SJSA1 (cell line): Measurements from ENCODE around the gene ANKEF1. TPM values are rescaled to one million over a fixed set of nuclear protein-coding genes. Genes with fewer than 3 reads are reported as not detected.

Experiments used
- DNase-seq, 2 experiments: peaks; one replicate each; pipeline ENCODE4 v3.0.0-alpha.2; 2015 to 2020; ENCODE audit warnings: low spot score in 2 of 2, low read depth in 1 of 2
- H3K27ac ChIP-seq: fragments of 250-450 bp; sonication (Bioruptor Pico); 2 replicates; pipeline ENCODE4 v1.5.1; 2020; ENCODE audit warnings: mild to moderate bottlenecking, moderate library complexity
- H3K27me3 ChIP-seq: fragments of 250-450 bp; sonication (Bioruptor Pico); replicated peaks from 2 replicates; pipeline ENCODE4 v1.5.1; 2020; ENCODE audit warnings: mild to moderate bottlenecking, moderate library complexity
- H3K36me3 ChIP-seq: fragments of 250-450 bp; sonication (Bioruptor Pico); 2 replicates; pipeline ENCODE4 v1.5.1; 2020; ENCODE audit warnings: mild to moderate bottlenecking
- H3K4me1 ChIP-seq: fragments of 250-450 bp; sonication (Bioruptor Pico); replicated peaks from 2 replicates; pipeline ENCODE4 v1.6.1; 2021; ENCODE audit warnings: mild to moderate bottlenecking
- H3K4me3 ChIP-seq: fragments of 250-450 bp; sonication (Bioruptor Pico); 2 replicates; pipeline ENCODE4 v1.5.1; 2020; ENCODE audit warnings: mild to moderate bottlenecking
- H3K9me3 ChIP-seq: fragments of 250-450 bp; sonication (Bioruptor Pico); replicated peaks from 2 replicates; pipeline ENCODE4 v1.5.1; 2020; ENCODE audit warnings: mild to moderate bottlenecking
- total RNA-seq: library from RNA; depleted of rRNA; stranded (reverse); fragments of >200 nt; shearing (Covaris generic); gene quantifications from 2 replicates; pipeline ENCODE4 v1.2.3, GENCODE V29; 2014; rRNA removed

Gene ANKEF1
- total RNA-seq, 1 experiment from 2014 or later, result 0.18 TPM

GRCh38 chr20:10078403-10078802 lies 43.6 kb downstream of the ANKEF1 start:
- Histone ChIP-seq H3K4me1 (peaks cover 5% of the 10 kb centered on the region; the same call in 1 of the 2 replicates), H3K36me3 (no peaks in the 10 kb centered on the region)
- DNase-seq, result no peak

GRCh38 chr20:10079964-10080363 lies 45.2 kb downstream of the ANKEF1 start:
- Histone ChIP-seq H3K9me3 (no peaks in the 10 kb centered on the region), H3K4me1 (peaks cover 1% of the 10 kb centered on the region; the same call in 1 of the 2 replicates), H3K27ac (no peak overlapping the region), H3K36me3 (no peaks in the 10 kb centered on the region), H3K4me3 (no peak overlapping the region), H3K27me3 (no peaks in the 10 kb centered on the region)
- DNase-seq, result no peak

More at GRCh38 chr20:10078403-10078802, 43.6 kb downstream of the ANKEF1 start:
- H3K27me3 ChIP-seq, result no peaks in the 10 kb centered on the region
- no peak overlapping the region for H3K4me3 ChIP-seq
- H3K9me3 ChIP-seq, result no peaks in the 10 kb centered on the region
- no peak overlapping the region for H3K27ac ChIP-seq

GRCh38 chr20:10080574-10080973 lies 45.8 kb downstream of the ANKEF1 start:
- Histone ChIP-seq H3K36me3 (no peaks in the 10 kb centered on the region), H3K27me3 (no peaks in the 10 kb centered on the region; the same call in 1 of the 2 replicates), H3K4me1 (no peaks in the 10 kb centered on the region), H3K4me3 (no peak overlapping the region), H3K9me3 (no peaks in the 10 kb centered on the region), H3K27ac (no peak overlapping the region)
- DNase-seq, result no peak

GRCh38 chr20:10089871-10090587 lies 55.2 kb downstream of the ANKEF1 start:
- H3K4me1 ChIP-seq, result peaks cover 26% of the 10 kb centered on the region
- H3K36me3 ChIP-seq, result no peaks in the 10 kb centered on the region
- no peaks in the 10 kb centered on the region; the same call in 1 of the 2 replicates for H3K27me3 ChIP-seq
- no peak for DNase-seq
- H3K27ac ChIP-seq, result no peak overlapping the region
- H3K9me3 ChIP-seq, result no peaks in the 10 kb centered on the region
- no peak overlapping the region for H3K4me3 ChIP-seq

- Histone ChIP-seq H3K27me3 (no peaks in the 10 kb centered on the region; the same call in 1 of the 2 replicates), H3K36me3 (no peaks in the 10 kb centered on the region), H3K27ac (no peak overlapping the region), H3K4me3 (no peak overlapping the region), H3K9me3 (no peaks in the 10 kb centered on the region), H3K4me1 (peaks cover 28% of the 10 kb centered on the region)
- peak in 1 of 2 experiments; percentile 18 for DNase-seq
Measured at GRCh38 chr20:10090588-10091166, 55.9 kb downstream of the ANKEF1 start.

GRCh38 chr20:10093087-10093591 lies 58.4 kb downstream of the ANKEF1 start:
- Histone ChIP-seq H3K27ac (peak overlapping the region; percentile 24), H3K36me3 (no peaks in the 10 kb centered on the region), H3K4me1 (peaks cover 28% of the 10 kb centered on the region), H3K4me3 (no peak overlapping the region), H3K9me3 (no peaks in the 10 kb centered on the region), H3K27me3 (no peaks in the 10 kb centered on the region; the same call in 1 of the 2 replicates)
- DNase-seq, result peak; percentile 52 to 54

- DNase-seq, result peak; percentile 44 to 49
- Histone ChIP-seq H3K27me3 (no peaks in the 10 kb centered on the region; the same call in 1 of the 2 replicates), H3K9me3 (no peaks in the 10 kb centered on the region), H3K4me1 (peaks cover 28% of the 10 kb centered on the region), H3K4me3 (no peak overlapping the region), H3K36me3 (no peaks in the 10 kb centered on the region), H3K27ac (no peak overlapping the region)
Measured at GRCh38 chr20:10094566-10095173, 59.9 kb downstream of the ANKEF1 start.

- Histone ChIP-seq H3K27ac (no peak overlapping the region), H3K4me1 (peaks cover 28% of the 10 kb centered on the region), H3K4me3 (no peak overlapping the region), H3K27me3 (no peaks in the 10 kb centered on the region), H3K9me3 (no peaks in the 10 kb centered on the region), H3K36me3 (no peaks in the 10 kb centered on the region)
- no peak for DNase-seq
Measured at GRCh38 chr20:10096790-10097189, 62.0 kb downstream of the ANKEF1 start.

GRCh38 chr20:10105046-10105445 lies 70.3 kb downstream of the ANKEF1 start:
- Histone ChIP-seq H3K36me3 (no peaks in the 10 kb centered on the region), H3K9me3 (no peaks in the 10 kb centered on the region), H3K27ac (no peak overlapping the region), H3K27me3 (no peaks in the 10 kb centered on the region), H3K4me1 (no peaks in the 10 kb centered on the region), H3K4me3 (no peak overlapping the region)
- no peak for DNase-seq

Other genes with a start within 250 kb of the ANKEF1 start
- gene PAK5, start 195.9 kb upstream of the ANKEF1 start, total RNA-seq, result not detected in 2 replicates
- 3.9 and 13.9 TPM in 2 replicates for gene SNAP25, start 183.8 kb downstream of the ANKEF1 start, total RNA-seq